ENCODE data around the gene TCFL5. TPM values are rescaled to one million over a fixed set of nuclear protein-coding genes. Genes with fewer than 3 reads are reported as not detected.

Gene TCFL5
- total RNA-seq, 1 experiment from 2014 or later, result 23.8 TPM

DNA sequence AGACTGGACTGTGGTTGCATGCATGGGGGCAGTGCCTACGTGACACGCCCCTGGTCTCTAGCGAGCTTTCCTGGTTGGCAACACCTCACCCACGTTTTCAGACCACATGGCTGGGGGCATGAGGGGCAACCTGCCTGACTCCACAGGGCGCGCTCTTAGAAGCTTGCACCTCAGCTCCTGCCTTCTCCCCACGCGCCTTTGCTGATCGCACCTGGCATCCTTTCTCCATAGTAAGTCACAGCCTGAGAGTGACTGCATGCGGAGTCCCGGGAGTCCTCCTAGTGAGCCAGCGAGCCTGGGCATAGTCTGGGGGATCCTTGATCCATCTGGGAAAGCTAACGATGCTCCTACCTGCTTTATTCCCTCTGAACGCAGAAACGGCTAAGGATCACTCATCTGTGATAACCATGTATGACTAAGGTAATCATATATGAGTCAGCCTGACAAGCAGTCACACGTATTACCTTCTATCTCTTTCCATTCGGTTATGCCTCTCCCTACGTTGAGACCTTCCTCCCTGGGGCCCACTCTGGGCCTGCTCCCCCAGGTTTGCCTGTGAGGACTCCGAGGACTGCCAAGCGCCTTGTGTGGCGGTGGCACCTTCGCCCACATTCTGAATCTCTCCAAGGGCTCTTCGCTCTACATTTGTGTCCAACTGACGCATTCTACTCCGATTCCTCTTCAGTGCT, 4.5 kb downstream of the TCFL5 start:
- Histone ChIP-seq H3K36me3 (ENCODE audit: control insufficient read depth, insufficient read depth, low read length) (peaks cover 10% of the 10 kb centered on the region), H3K27ac (ENCODE audit: low read length) (no peak overlapping the region), H3K4me3 (ENCODE audit: low read depth in 2 of 2, low read length in 2 of 2) (no peak overlapping the region), H3K9me3 (ENCODE audit: control insufficient read depth, insufficient read depth, low read depth, low read length) (no peaks in the 10 kb centered on the region), H3K27me3 (ENCODE audit: control insufficient read depth, insufficient read depth, low read length) (no peaks in the 10 kb centered on the region), H3K4me1 (ENCODE audit: control insufficient read depth, insufficient read depth, low read length) (peaks cover 12% of the 10 kb centered on the region)
- intact Hi-C loops (cut with micrococcal nuclease; ENCODE audit: unreplicated experiment), result no loop called here
- in situ Hi-C loops (cut with HindIII; ENCODE audit: low pct_unique_long_range_greater_than_20kb, low sequenced_read_pairs), result no loop called here
- BruUV-seq (replicated peaks), result no TSS peak
- no peak for DNase-seq (ENCODE audit: low read depth, low spot score)
- no peak for TF ChIP-seq POLR2AphosphoS5 (IDR thresholded peaks at IDR 0.05; ENCODE audit: low read depth, low read length)
- no peak for TF ChIP-seq CTCF (IDR thresholded peaks at IDR 0.05)
- TF ChIP-seq TCF7L2 (IDR thresholded peaks at IDR 0.05; ENCODE audit: low read depth, low read length), result no peak
- no peak for TF ChIP-seq SIN3A (IDR thresholded peaks at IDR 0.05; ENCODE audit: borderline replicate concordance, insufficient read depth, low read depth, low read length)
- TF ChIP-seq, protein P1, sequence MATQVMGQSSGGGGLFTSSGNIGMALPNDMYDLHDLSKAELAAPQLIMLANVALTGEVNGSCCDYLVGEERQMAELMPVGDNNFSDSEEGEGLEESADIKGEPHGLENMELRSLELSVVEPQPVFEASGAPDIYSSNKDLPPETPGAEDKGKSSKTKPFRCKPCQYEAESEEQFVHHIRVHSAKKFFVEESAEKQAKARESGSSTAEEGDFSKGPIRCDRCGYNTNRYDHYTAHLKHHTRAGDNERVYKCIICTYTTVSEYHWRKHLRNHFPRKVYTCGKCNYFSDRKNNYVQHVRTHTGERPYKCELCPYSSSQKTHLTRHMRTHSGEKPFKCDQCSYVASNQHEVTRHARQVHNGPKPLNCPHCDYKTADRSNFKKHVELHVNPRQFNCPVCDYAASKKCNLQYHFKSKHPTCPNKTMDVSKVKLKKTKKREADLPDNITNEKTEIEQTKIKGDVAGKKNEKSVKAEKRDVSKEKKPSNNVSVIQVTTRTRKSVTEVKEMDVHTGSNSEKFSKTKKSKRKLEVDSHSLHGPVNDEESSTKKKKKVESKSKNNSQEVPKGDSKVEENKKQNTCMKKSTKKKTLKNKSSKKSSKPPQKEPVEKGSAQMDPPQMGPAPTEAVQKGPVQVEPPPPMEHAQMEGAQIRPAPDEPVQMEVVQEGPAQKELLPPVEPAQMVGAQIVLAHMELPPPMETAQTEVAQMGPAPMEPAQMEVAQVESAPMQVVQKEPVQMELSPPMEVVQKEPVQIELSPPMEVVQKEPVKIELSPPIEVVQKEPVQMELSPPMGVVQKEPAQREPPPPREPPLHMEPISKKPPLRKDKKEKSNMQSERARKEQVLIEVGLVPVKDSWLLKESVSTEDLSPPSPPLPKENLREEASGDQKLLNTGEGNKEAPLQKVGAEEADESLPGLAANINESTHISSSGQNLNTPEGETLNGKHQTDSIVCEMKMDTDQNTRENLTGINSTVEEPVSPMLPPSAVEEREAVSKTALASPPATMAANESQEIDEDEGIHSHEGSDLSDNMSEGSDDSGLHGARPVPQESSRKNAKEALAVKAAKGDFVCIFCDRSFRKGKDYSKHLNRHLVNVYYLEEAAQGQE (IDR thresholded peaks at IDR 0.05; ENCODE audit: insufficient read depth in 1 of 2, low read depth in 2 of 2, low read length in 1 of 2), result no peak
- no peak for ATAC-seq
- ChIA-PET POLR2A (no interaction called here), CTCF (no interaction called here)

DNA sequence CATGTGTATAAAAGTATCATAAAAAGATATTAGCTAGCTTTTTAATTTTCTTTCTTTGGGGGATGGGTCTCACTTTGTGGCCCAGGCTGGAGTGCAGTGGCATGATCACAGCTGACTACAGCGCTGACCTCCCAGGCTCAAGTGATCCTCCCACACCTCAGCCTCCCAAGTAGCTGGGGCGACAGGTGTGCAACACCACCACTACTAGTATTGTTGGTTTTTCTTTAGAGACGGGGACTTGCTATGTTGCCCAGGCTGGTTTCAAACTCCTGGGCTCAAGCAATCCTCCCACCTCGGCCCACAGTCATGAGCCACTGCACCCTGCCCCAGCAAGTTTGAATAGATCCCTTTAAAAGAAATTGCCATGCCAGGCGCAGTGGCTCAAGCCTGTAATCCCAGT, 6.5 kb downstream of the TCFL5 start:
- no peak for TF ChIP-seq TCF7L2 (IDR thresholded peaks at IDR 0.05; ENCODE audit: low read depth, low read length)
- TF ChIP-seq, protein P1 (IDR thresholded peaks at IDR 0.05; ENCODE audit: insufficient read depth in 1 of 2, low read depth in 2 of 2, low read length in 1 of 2), result no peak
- TF ChIP-seq CTCF (IDR thresholded peaks at IDR 0.05), result no peak
- TF ChIP-seq POLR2AphosphoS5 (IDR thresholded peaks at IDR 0.05; ENCODE audit: low read depth, low read length), result no peak
- no peak for TF ChIP-seq SIN3A (IDR thresholded peaks at IDR 0.05; ENCODE audit: borderline replicate concordance, insufficient read depth, low read depth, low read length)
- intact Hi-C loops (cut with micrococcal nuclease; ENCODE audit: unreplicated experiment), result no loop called here
- Histone ChIP-seq H3K9me3 (ENCODE audit: control insufficient read depth, insufficient read depth, low read depth, low read length) (no peaks in the 10 kb centered on the region), H3K4me3 (ENCODE audit: low read depth in 2 of 2, low read length in 2 of 2) (no peak overlapping the region), H3K27ac (ENCODE audit: low read length) (no peak overlapping the region), H3K4me1 (ENCODE audit: control insufficient read depth, insufficient read depth, low read length) (peaks cover 11% of the 10 kb centered on the region), H3K27me3 (ENCODE audit: control insufficient read depth, insufficient read depth, low read length) (no peaks in the 10 kb centered on the region), H3K36me3 (ENCODE audit: control insufficient read depth, insufficient read depth, low read length) (peaks cover 13% of the 10 kb centered on the region)
- no TSS peak for BruUV-seq (replicated peaks)
- DNase-seq (ENCODE audit: low read depth, low spot score) (no peak), ATAC-seq (no peak)
- POLR2A ChIA-PET, result no interaction called here
- CTCF ChIA-PET, result no interaction called here
- in situ Hi-C loops (cut with HindIII; ENCODE audit: low pct_unique_long_range_greater_than_20kb, low sequenced_read_pairs), result no loop called here
